GM21360 (cell line): ENCODE results near the gene SPAG7.
"Not testable (repeated sequence)": the region's sequence is repeated elsewhere in the genome, so short reads cannot be mapped to it uniquely, and the experiment has no call there.

Source experiments
- ATAC-seq: cut with Tn5 transposase; IDR thresholded peaks from one replicate; pipeline ENCODE4 v1.9.1; 2021; ENCODE audit warnings: mild to moderate bottlenecking, moderate library complexity; ENCODE audit not compliant: unreplicated experiment

The SPAG7 gene

DNA sequence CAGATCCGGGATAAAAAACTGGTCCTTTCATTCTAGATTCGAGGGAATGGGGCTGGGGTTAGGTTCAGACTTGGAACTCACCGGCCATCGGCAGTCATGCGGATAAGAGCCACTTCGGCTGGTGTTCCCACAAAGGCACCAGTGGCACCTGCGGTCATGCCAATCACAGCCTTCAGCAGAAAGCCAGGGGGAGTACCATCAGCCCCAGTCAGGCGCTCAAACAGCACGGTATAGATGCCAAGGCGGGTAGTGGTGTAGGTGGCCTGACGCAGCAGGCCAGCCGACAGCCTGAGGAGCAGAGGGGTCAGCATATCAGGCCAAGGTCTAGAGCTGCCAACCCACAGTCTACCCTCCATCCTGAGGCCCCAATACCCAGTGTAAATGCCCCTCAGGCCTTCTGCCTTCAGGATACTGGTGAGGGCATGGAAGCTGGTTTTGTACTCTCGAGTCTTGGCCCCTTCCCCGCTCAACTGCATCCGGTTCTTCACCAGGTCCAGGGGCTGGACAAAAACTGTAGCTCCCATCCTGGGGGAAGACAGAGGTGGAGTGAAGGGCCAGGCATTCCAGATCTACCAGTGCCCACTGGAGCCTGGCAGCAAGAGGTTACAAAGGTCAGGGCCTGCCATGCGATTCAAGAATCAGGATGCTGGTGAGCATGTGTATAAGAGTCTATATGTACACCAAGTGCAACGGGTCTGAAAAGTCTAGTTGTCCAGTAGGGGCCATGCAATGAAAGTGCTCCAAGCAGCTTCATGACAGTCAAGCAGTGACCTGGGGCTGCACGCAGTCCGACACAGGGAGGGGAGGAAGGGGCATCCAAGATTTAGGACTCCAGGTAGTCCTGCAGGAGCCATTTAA is 28.7 kb downstream of the SPAG7 start:
- no peak for ATAC-seq

DNA sequence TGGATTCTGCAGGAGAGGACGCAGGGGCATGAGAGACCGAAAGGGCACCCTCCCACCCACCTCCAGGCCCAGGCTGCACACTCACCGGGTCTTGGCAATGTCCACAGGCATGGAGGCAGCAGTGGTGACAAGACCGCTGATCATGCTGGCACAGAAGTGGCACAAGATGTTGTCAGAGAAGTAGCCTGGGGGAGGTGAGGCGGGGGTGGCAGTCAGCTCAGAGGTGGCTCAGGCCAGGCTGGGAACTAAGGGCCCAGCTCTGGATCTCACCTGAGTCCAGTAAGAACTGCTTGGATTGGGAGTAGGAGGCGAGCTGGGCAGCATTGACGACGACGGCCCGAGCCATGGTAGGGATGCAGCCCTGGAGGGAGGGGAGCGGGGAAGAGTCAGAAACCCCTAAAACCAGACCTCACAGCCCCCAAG is 29.5 kb downstream of the SPAG7 start:
- no peak for ATAC-seq

DNA sequence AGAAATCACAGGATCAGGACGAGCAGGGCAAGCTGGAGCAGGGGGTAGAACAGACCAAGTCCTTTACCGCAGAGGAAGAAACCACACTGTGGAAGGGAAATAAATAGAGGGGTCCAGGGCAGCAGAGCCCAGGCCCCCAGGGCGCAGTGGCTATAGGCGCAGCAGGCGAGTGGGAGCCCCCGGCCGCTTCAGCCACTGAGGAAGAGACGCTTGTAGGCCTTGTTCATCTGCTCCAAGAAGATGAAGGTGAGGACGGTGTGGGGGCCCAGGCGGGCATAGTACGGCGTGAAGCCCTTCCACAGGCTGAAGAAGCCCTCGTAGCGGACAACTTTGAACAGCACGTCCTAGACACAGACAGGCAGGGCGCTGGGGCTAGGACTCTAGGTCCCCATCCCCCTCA is 30.1 kb downstream of the SPAG7 start:
- ATAC-seq, result no peak

DNA sequence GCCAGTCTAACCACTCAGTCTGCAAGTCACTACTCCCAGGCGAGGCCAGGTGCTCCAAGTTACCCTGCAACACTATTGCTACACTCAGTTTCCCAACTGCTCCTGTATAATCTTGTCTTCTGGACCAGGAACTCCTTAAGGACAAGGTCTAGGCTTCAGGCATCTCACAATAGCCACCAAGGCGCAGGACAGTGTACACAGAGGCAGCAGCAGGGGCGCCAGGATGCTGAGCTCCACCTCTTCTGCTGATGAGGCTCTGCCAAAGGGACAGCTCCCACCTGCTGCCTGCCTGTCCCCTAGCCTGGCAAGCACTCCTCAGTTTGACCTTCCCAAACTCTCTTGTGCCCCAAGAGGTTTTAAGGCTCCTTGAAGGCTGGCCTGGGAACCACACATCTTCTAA is 31.2 kb downstream of the SPAG7 start:
- ATAC-seq, result no peak

DNA sequence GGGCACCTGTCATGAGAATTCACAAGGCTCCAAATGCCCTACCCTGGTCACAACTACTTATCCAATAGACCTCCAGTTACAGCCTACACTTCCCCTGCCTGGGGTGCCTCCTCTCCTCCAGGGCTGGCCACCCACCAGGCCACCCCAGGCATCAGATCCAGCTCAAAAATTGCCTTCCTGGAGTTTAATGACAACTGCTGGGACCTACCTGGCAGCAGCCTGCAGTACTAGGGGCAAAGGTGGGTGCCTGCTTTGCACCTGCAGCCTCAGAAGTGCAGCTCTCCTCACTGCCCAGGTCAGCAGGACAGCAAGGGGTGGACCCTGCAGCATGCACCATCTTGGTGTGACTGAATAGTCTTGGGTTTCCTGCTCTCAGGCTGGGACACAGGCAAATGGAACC is 32.0 kb downstream of the SPAG7 start:
- no peak for ATAC-seq

DNA sequence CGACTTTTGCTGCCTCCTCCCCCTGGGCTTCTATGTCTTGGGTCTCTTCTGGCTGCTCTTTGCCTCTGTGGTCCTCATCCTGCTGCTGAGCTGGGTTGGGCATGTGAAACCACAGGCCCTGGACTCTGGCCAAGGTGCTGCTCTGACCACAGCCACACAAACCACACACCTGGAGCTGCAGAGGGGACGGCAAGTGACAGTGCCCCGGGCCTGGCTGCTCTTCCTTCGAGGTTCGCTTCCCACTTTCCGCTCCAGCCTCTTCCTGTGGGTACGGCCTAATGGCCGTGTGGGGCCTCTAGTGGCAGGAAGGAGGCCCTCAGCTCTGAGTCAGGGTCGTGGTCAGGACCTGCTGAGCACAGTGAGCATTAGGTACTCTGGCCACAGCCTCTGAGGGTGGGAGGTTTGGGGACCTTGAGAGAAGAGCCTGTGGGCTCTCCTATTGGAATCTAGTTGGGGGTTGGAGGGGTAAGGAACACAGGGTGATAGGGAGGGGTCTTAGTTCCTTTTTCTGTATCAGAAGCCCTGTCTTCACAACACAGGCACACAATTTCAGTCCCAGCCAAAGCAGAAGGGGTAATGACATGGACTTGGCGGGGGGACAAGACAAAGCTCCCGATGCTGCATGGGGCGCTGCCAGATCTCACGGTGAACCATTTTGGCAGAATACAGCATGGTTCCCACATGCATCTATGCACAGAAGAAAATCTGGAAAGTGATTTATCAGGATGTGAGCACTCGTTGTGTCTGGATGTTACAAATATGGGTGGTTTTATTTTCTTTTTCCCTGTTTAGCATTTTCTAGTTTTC is 33.2 kb downstream of the SPAG7 start:
- no peak for ATAC-seq

DNA sequence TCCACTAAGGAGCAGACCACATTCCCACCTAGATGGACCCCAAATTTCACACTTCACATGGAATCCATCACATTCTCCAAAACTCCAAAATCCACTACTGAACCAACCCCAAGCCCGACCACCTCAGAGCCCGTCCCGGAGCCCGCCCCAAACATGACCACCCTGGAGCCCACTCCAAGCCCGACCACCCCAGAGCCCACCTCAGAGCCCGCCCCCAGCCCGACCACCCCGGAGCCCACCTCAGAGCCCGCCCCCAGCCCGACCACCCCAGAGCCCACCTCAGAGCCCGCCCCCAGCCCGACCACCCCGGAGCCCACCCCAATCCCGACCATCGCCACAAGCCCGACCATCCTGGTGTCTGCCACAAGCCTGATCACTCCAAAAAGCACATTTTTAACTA is 34.0 kb downstream of the SPAG7 start:
- no peak for ATAC-seq

DNA sequence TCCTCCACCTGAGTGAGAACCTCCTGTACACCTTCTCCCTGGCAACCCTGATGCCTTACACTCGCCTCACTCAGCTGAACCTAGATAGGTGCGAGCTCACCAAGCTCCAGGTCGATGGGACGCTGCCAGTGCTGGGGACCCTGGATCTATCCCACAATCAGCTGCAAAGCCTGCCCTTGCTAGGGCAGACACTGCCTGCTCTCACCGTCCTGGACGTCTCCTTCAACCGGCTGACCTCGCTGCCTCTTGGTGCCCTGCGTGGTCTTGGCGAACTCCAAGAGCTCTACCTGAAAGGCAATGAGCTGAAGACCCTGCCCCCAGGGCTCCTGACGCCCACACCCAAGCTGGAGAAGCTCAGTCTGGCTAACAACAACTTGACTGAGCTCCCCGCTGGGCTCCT is 34.9 kb downstream of the SPAG7 start:
- no peak for ATAC-seq

DNA sequence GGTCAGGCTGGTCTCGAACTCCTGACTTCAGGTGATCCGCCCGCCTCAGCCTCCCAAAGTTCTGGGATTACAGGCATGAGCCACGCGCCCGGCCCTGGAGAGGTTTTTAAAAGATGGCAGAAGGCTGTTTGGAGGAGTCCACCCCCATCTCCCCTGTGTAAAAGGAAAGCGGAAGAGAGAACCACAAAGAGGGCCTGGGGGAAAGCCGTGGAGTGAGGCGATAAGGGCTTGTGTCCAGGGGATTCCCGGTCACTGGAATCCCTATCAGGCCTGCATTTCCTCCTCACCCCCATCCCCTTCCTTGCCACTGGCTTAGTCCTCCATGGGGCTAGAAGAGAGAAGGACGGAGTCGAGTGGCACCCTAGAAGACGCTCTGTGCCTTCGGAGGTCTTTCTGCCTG is 35.7 kb downstream of the SPAG7 start, which contains the start of gene GP1BA:
GP1BA (plus strand) TSS at position 315 of the 400 bp plus-strand sequence. CDS start 328 bp downstream, outside the sequence.
- ATAC-seq, result no peak

DNA sequence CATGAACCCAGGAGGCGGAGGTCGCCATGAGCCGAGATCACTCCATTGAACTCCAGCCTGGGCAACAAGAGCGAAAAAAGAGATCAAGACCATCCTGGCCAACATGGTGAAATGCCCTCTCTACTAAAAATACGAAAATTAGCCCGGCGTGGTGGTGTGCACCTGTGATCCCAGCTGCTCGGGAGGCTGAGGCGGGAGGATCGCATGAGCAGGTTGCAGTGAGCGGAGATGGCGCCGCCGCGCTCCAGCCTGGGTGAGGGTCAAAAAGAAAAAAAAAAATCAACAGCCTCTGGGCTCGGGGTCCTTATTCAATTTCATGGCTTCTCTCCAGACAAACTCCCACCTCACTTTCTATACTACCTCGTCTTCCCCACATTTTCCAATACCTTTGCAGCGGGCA is 38.7 kb downstream of the SPAG7 start:
- no peak for ATAC-seq

DNA sequence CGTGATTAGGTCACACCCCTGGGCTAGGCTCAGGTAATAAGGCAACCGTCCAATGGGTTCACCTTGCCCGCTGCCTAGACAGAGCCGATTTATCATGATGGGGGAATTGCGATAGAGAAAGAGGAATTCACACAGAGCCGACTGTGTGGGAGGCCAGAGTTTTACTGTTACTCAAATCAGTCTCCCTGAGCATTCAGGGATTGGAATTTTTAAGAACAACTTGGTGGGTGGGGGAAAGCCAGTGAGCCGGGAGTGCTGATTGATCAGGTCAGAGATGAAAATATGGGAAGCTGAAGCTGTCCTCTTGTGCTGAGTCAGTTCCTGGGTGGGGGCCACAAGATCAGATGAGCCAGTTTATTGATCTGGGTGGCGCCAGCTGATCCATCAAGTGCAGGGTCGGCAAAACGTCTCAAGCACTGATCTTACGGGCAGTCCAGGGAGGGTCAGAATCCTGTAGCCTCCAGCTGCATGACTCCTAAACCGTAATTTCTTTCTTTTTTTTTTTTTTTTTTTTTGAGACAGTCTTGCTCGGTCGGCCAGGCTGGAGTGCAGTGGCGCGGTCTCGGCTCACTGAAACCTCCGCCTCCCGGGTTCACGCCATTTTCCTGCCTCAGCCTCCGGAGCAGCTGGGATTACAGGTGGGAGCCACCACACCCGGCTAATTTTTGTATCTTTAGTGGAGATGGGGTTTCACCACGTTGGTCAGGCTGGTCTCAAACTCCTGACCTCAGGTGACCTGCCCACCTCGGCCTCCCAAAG is 40.9 kb downstream of the SPAG7 start:
- not testable (repeated sequence) for ATAC-seq

DNA sequence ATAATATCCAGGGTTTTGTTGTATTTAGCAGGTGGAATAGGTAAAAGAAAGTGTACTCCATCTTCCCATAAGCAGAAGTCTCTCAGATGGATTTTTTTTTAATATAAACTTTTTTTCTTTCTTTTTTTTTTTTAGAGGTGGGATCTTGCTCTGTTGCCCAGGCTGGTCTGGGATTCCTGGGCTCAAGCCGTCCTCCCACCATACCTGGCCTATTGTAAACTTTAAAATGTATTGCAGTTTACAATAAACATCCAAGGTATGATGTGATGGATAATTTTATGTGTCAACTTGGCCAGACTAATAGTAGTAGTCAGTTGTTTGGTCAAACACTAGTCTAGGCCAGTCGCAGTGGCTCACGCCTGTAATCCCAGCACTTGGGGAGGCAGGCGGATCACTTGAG is 46.3 kb downstream of the SPAG7 start:
- no peak for ATAC-seq

DNA sequence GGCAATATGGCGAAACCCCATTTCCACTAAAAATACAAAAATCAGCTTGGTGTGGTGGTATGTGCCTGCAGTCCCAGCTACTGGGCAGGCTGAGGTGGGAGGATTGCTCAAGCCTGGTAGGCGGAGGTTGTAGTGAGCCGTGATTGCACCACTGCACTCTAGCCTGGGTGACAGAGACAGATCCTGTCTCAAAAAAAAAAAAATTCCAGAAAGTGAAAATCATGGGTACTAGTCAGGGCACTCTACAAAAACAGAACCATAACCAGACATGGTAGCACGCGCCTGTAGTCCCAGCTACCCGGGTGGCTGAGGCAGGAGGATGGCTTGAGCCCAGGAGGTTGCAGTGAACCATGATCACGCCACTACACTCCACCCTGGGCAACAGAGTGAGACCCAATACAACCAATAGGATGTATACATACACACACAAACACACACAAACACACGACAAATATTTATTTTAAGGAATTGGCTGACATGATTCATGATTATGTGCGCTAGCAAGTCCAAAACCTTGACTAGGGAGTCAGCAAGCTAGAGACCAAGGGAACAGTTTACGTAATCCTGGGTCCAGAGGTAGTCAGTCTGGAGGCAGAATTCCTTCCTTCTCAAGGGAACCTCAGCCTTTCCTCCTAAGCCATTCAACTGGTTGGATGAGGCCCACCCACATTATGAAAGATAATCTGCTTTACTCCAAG is 47.1 kb downstream of the SPAG7 start:
- ATAC-seq, result no peak

DNA sequence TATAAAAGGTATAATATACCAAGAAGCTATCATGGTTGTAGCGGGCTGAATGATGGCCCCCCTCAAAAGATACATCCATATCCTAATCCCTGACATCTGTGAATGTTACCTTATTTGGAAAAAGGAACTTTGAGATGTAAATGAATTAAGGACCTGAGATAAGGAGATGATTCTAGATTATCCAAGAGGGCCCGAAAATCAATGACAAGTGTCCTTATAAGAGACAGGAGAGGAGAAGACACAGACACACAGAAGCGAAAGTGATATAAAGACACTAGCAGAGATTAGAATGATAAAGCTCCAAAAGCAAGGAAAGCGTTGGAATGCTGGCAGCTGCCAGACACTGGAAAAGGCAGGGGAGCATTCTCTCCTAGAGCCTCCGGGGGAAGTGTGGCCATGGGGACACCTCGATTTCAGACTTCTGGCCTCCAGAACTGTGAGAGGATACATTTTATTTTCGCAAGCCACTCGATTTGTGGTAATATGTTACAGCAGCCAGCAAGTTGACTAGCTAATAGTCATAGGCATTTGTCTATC is 48.0 kb downstream of the SPAG7 start:
- no peak for ATAC-seq

DNA sequence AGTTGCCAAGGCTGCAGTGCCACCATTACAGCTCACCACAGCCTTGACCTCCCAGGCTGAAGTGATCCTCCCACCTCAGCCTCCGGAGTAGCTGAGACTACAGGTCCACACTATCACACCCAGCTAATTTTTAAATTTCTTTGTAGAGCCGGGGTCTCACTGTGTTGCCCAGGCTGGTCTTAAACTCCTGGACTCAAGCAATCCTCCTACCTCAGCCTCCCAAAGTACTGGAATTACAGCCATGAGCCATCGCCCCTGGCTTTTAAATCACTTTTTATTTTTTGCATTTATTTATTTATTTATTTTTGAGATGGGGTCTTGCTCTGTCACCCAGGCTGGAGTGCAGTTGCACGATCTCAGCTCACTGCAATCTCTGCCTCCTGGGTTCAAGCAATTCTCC is 53.1 kb downstream of the SPAG7 start:
- not testable (repeated sequence) for ATAC-seq

DNA sequence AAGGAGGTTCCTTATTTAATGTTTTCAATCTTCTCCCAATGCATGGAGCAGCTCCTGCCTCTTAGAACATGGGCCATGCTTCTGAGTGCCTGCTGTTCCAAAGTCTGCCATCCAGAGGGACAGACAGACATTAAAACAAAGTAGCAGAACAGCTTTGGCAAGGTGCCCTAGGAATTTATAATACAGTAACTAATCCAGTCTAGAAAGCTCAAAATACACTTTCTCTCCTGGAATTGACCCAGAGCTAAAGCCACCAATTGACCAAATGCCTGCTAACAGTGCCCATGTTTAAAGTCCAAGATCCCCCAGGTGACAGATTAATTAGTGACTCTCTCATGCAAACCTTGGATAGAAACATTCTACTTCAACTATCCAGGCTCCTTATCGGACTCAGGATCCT is 53.6 kb downstream of the SPAG7 start:
- no peak for ATAC-seq
